Measurements from ENCODE around the gene ROR2.

Gene ROR2

DNA sequence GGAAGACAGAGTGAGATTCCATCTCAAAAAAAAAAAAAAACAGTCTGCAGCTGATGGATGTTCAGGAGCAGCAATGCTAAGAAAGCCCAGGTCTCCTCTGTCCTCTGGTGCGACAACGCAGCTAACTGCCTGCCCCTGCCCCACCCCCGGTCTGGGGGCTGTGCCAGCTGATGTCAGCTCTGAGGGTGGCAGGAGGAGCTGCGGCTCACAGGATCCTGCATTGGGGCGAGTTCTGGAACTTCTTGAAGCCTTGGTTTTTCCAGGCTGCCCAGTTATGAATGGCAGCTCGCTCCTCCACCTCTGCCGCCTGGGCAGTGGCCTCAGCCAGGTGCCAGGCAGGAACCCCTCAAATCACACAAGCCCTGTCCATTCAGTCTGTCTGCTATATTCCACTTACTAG lies 113.5 kb downstream of the ROR2 start:
- DNase-seq = no peak

DNA sequence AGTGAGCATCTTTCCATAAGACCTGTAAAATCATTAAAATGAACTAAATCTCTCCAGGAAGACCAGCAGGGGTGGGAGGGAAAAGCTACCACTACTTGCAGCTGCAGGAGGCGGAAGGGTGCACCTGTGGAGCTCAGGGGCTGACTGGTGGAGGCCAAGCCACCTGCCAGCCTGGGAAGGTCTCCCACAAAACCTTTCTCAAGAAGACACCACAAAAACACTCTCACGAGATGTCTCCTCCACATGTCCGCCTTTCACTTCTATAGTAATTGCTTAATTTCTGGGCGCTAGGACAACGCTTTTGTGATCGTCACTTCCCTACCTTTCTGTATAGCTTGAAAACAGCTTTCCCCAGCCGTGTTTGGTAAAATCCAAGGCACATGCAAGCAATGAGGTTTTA lies 114.4 kb downstream of the ROR2 start:
- DNase-seq = no peak

DNA sequence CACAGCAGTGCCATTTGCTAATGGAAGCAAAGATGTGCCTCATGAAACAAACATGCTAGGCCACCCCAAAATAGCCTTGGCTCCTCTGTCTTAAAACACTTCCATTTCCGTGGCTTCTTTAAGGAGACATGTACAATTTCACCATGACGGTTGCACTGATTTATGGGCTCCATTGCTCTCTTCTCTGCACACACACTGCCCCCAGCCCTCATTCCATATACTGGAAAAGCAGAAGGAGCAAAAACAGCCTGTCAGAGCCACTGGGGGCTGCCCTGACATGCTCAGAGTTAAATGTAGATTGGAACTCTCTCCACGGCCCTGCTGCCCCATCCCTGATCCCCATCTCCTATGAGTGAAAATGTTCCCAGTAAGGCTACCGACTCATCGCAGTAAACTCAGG lies 114.8 kb downstream of the ROR2 start:
- DNase-seq = no peak

DNA sequence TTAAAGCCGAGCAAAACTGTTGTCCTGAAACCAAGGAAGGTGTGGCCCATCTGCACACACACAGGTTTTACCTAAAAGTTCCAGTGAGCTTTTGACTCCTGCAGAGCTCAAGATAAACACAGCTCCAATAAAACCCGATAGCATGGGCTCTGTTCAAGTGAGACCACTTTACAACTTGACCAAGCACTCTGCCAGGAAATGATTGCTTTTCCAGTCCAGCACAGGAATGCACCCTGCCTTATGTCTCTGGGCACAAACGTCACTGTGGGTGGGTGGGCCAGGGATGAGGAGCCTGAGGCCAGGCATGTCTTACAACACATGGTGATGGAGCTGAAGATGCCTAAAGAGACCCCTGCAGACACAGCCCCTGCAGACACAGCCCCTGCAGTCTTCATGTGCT lies 115.3 kb downstream of the ROR2 start:
- no peak for DNase-seq

GRCh38 chr9:91833878-91834255 lies 116.2 kb downstream of the ROR2 start:
- no peak for DNase-seq

DNA sequence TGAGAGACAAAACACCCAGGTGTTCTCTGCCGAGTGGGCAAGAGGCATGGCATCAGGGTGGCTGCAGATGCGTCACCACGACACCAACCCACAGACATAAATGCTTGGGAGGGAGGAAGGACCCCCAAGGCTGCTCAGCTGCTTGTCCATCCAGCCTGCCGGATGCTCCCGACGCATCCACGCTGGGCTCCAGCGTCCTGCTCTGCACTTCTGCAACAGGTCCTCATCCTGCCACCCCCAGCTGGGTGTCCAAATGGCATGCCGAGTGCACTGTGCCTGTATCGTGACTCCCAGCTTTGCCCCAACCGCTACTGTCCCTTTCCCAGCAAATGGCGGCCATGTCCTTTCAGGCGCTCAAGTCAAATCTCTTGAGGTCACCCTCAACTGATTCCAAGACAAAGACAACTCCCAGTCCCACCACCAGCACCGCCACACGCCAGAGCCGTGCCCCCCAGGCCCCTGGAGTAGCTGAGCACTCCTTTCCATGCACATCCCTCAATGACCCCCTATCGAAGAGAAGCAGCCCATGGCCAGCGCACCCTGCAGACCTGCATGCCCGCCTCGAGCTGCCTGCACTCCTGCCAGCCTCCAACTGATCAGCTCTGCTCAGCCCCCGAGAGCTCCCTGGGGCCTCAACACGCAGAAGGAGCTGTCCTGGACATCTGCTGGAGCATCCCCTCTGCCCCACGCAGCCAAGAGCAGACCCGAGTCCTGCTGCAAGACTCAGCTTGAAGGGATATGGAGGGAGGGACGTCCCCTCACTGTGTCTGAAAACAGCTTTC lies 116.7 kb downstream of the ROR2 start:
- no peak for DNase-seq

GRCh38 chr9:91832322-91832721 lies 117.7 kb downstream of the ROR2 start:
- DNase-seq = no peak

- DNase-seq = no peak
These were observed 124.2 kb downstream of the ROR2 start for GRCh38 chr9:91825866-91826265.

GRCh38 chr9:91825422-91825821 lies 124.6 kb downstream of the ROR2 start:
- DNase-seq = no peak

- DNase-seq = no peak
These were observed 125.3 kb downstream of the ROR2 start for GRCh38 chr9:91824601-91825305.

GRCh38 chr9:91824151-91824550 lies 125.9 kb downstream of the ROR2 start:
- DNase-seq = no peak

DNA sequence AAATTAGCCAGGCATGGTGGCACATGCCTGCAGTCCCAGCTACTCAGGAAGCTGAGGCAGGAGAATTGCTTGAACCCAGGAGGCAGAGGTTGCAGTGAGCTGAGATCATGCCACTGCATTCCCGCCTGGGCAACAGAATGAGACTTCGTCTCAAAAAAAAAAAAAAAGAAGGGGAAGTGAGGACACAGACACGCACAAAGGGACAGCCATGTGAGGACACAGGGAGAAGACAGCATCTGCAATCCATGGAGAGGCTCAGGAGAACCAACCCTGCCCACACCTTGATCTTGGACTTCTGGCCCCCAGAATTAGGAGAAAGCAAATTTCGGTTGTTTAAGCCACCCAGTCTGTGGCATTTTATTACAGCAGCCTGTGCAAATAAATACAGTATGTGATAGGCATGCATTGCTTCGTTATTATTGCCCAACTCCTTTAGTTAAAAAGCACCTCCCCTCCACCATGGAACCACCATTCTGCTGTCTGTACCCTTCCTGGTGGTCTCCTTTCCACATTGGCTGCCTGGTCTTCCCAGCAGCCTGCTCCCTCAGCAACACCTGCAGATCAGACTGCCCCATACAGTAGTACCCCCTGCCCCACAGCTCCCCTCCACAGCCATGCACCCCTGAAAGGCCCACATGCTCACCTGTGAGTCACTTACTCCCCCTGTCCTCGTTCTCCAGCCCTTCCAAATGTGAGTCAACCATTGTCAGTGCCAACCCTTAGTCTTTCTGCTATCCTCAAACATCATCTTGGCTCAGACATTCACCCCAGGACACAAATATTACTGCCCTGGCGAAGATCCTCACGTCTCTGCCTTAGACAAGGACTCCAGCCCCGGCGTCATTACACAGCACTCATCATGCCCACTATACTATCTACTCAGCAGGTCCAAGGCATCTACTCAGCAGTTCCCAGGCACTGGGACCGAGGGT lies 128.8 kb downstream of the ROR2 start:
- DNase-seq = no peak

DNA sequence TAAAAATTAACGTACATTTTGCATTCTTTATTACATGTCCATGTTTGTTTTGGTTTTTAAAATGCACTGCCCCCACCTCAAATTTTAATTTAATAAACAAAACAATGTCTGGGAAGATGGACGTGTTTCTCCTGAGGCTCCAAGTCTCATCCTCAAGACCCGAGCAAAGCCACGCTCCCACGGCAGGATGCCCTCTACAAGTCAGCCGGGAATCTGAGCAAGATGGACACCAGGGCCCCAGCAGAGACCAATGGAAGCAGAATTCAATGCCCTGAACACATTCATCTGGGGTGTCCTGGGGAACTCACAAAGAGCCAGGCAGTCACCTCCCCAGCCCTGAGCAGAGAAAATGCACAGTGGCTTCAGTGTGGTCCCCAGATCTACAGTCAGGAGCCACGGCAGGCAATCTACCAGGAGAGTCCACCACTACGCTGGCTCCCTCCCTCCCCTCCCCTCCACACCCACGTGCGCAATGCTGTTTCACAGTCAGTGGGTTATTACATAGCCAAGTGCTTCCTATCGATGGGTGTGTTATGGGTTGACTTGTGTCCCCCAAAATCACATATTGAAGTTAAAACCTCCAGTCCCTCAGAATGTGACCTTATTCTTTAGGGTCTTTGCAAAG lies 129.8 kb downstream of the ROR2 start:
- DNase-seq = no peak

GRCh38 chr9:91818647-91819403 lies 131.2 kb downstream of the ROR2 start:
- DNase-seq = no peak

- no peak for DNase-seq
These were observed 131.8 kb downstream of the ROR2 start for GRCh38 chr9:91818225-91818585.

DNA sequence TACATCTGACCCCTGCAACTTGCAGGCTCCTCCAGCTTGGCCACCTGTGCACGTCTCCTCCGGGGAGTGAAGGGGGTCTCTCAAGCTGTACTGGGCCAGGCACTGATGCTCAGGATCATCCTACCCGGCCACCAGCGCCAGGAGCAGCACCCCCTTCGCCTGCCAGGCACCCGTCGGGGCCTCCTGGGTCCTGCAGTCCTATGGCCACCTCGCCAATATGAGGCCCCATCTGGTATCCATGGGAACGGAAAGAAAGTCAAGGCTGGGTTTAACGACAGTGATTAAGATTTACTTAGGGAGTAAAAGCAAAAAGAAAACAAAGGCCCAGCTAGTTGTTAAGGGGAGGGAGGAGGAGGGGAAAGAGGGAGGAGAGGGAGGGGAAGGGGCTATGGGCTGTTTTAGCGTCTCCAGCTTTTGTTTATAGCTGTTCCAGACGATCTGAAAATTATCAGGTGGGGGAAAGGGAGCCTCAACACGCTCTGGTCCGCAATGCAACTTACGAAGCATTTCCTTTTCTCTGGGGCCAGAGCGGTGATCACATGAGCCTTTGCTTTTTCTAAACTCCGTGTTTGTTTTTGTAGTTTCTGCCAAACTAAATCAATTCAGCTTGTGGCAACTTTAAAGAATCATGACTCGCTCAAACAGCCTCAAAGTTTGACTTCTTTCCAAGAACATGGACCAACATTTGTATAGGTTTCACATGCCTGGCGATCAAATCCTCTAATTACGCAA lies 132.4 kb downstream of the ROR2 start:
- DNase-seq = no peak

DNA sequence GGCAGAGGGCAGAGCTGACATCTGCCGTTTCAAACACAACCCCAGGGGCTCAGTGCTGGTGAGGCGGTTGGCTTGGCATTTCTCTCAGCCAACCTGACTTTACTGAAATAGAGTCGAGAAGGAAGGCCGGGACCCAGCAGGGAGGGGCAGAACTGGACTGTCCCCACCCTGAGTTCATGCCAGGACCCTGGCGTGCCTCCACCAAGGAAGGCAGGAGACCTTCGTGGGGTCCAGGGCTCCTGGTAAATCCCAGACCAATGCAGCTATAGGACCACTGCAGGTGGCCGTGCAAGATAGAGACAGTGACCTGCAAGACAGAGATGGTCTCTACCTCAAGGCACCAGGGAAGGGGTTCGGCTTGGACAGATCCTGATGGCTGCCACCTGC lies 132.9 kb downstream of the ROR2 start:
- no peak for DNase-seq

DNA sequence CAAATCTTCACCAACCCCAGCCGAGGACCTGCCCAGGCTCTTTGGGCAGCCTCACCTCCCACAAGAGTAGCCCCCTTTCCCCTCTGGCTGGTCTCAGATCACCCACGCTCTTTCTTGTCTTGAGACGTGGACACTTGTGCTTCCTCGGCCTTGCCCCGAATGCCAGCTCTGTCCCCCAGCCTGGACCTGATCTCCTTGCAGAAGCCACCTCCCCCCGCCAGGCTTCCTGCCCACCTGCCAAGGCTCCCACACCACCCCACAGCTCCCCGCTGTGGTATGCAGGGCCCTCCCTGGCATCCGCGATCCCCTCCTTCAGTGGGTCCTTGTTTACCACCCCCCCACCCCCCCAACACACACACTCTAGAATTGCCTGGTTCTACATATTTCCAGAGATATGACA lies 133.7 kb downstream of the ROR2 start:
- DNase-seq = no peak

GRCh38 chr9:91815896-91816295 lies 134.1 kb downstream of the ROR2 start:
- no peak for DNase-seq

DNA sequence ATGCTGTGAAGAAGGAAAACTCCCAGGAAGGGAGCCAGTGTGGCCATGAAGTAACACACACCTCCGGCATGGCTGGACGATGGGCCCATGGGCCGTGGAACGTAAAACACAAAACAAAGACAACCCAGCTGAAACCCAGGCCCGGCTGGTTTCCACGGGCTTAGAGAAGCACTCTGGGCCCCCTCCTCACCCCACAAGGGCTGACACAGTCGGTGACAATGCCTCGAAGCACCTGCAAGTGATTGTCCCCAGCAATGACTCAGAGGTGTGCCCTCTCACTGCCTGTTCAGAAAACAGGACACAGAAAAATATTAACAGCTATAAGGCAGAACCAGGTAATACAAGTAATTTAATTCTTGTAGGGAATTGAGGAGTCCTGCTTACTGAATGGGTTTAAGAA lies 135.3 kb downstream of the ROR2 start:
- no peak for DNase-seq

DNA sequence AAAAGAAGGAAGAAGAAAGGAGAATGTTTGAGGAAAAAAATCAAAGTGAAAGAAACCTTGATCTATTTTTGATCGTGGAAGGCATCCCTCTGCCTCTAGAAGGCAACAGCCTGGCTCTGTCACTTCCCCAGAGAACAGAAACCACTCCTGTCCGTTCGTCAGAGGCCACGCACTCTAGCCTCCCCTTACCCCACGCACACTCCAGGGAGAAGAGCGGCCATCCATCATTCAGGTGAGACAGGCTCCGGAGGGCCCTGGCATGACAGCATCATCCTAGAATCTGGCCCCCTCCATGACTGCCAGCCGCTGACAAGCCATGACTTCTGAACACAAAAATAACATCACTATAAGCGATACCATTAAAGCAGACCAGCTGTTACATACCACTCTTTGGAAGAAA lies 135.8 kb downstream of the ROR2 start:
- no peak for DNase-seq
